Lung (tissue), 16 donors: Measurements from ENCODE around the gene TMEM190. TPM values are rescaled to one million over a fixed set of nuclear protein-coding genes. Genes with fewer than 3 reads are reported as not detected.
"Not testable (repeated sequence)": the region's sequence is repeated elsewhere in the genome, so short reads cannot be mapped to it uniquely, and the experiment has no call there.

Source experiments
- ATAC-seq: fragments of 200-7000 bp; cut with Tn5 transposase; one replicate; pipeline ENCODE4 v1.9.1; 2020; ENCODE audit warnings: moderate number of reproducible peaks; ENCODE audit not compliant: insufficient read depth, low FRiP score
- DNase-seq, 3 donors: peaks; one replicate each; pipeline ENCODE4 v3.0.0-alpha.2; 2013 to 2017
- H3K27ac ChIP-seq, 2 donors: one replicate each; pipeline ENCODE4 v1.5.1; 2013; ENCODE audit warnings: mild to moderate bottlenecking in 2 of 2, moderate library complexity in 2 of 2, control low read depth in 1 of 2, inconsistent platforms in 1 of 2, low read depth in 1 of 2, low read length in 1 of 2
- H3K27me3 ChIP-seq, 3 donors: one replicate each; pipeline ENCODE4 v1.5.1; 2013; ENCODE audit warnings: low read length in 2 of 3; ENCODE audit not compliant: control insufficient read depth in 3 of 3, insufficient read depth in 3 of 3
- H3K36me3 ChIP-seq, 4 donors: one replicate each; pipeline ENCODE4 v1.5.1; 2013; ENCODE audit warnings: low read length in 4 of 4, mild to moderate bottlenecking in 1 of 4, moderate library complexity in 1 of 4; ENCODE audit not compliant: control insufficient read depth in 4 of 4, insufficient read depth in 4 of 4
- H3K4me1 ChIP-seq, 5 donors: one replicate each; pipeline ENCODE4 v1.5.1; 2013; ENCODE audit warnings: low read length in 5 of 5, mild to moderate bottlenecking in 2 of 5, moderate library complexity in 1 of 5; ENCODE audit not compliant: control insufficient read depth in 5 of 5, insufficient read depth in 5 of 5
- H3K4me3 ChIP-seq: one replicate; pipeline ENCODE4 v1.5.1; 2013; ENCODE audit warnings: mild to moderate bottlenecking, control low read depth, moderate library complexity
- H3K9ac ChIP-seq, 2 donors: one replicate each; pipeline ENCODE4 v1.5.1; 2013; ENCODE audit warnings: low read length in 2 of 2, control low read depth in 1 of 2; ENCODE audit not compliant: insufficient read depth in 1 of 2
- H3K9me3 ChIP-seq, 4 donors: one replicate each; pipeline ENCODE4 v1.5.1; 2013; ENCODE audit warnings: low read length in 3 of 4, mild to moderate bottlenecking in 1 of 4, moderate library complexity in 1 of 4; ENCODE audit not compliant: control insufficient read depth in 4 of 4, insufficient read depth in 3 of 4
- CTCF ChIP-seq: IDR thresholded peaks from 2 replicates; pipeline ENCODE4 v1.5.1; 2012; ENCODE audit warnings: mild to moderate bottlenecking; ENCODE audit errors: control extremely low read depth, extremely low read depth
- WGBS, 2 donors: extraction: QIAGEN DNeasy Blood & Tissue Kit; methylation state at CpG; one replicate each; pipeline ENCODE4 v1.1.7; 2013; 5-methylcytosine and 5-hydroxymethylcytosine counted together
- long read RNA-seq, 5 donors: transcript quantifications; one replicate each; lab custom pipeline, GENCODE V29; 2026
- polyA plus RNA-seq, 2 donors: library from polyadenylated mRNA; stranded (reverse); fragments of 200-250 nt; gene quantifications; one replicate each; pipeline ENCODE4 v1.2.1, GENCODE V29; 2013
- total RNA-seq, 2 donors: library from RNA; depleted of rRNA in 1 of 2; stranded (reverse); fragments of >200 nt in 1 of 2; gene quantifications; one replicate each; pipeline ENCODE4 v1.2.1, GENCODE V29; 2014 to 2021
- donor health status: control.
- donor health status: control.
- donor health status: Bipolar disorder and iron deficiency.
- donor health status: healthy.
- donor health status: DM: yes; HTN: yes; CAD: no.

The TMEM190 gene
- total RNA-seq (100 to 1,000 TPM in 1 of 2 donors, 10 to 100 TPM in 1; 14.3 to 106 TPM), polyA plus RNA-seq (10 to 100 TPM; 56.2 to 68.8 TPM)
- long read RNA-seq, donor 1, transcript TMEM190-201 (5 exons, 593 nt): major isoform, 18 of 18 reads
- long read RNA-seq, donor 1, partial matches to known transcripts: 0 of 18 reads
- long read RNA-seq, donor 1, other reads (novel, unspliced or antisense): 0 of 18 reads
- long read RNA-seq, donor 2, partial matches to known transcripts: 0 of 2 reads
- long read RNA-seq, donor 2, other reads (novel, unspliced or antisense): 0 of 2 reads
- long read RNA-seq, donor 3, transcript TMEM190-201 (5 exons, 593 nt): major isoform, 20 of 20 reads
- long read RNA-seq, donor 3, partial matches to known transcripts: 0 of 20 reads
- long read RNA-seq, donor 3, other reads (novel, unspliced or antisense): 0 of 20 reads
- long read RNA-seq, donor 4: 0 reads
- long read RNA-seq, donor 5, transcript TMEM190-201 (5 exons, 593 nt): major isoform, 6 of 6 reads
- long read RNA-seq, donor 5, partial matches to known transcripts: 0 of 6 reads
- long read RNA-seq, donor 5, other reads (novel, unspliced or antisense): 0 of 6 reads

GRCh38 chr19:55376241-55376933 is at the start of gene TMEM190:
TSS of gene TMEM190 (plus strand) at chr19:55376826. CDS start at chr19:55376854, 28 bp downstream.
- DNase-seq (no peak), ATAC-seq (no peak)
- Histone ChIP-seq H3K9me3 (no peaks in the 10 kb centered on the region), H3K4me3 (no peak within 1 kb of the TSS), H3K27ac (no peak within 1 kb of the TSS), H3K36me3 (no peaks in the 10 kb centered on the region), H3K27me3 (peaks cover 2 to 27% (median 4%) of the 10 kb centered on the region in 3 donors), H3K9ac (no peak within 1 kb of the TSS), H3K4me1 (peaks cover 0 to 24% (median 2%) of the 10 kb centered on the region in 5 donors)
- WGBS, 2 donors: 44 to 46% methylated on average over 21 of the region's 21 CpGs
- TF ChIP-seq CTCF: no peak

- H3K4me1 ChIP-seq, H3K4me3 ChIP-seq, ATAC-seq, H3K9ac ChIP-seq, DNase-seq, H3K36me3 ChIP-seq, H3K27ac ChIP-seq, H3K9me3 ChIP-seq, H3K27me3 ChIP-seq: not testable (repeated sequence)
- WGBS, 2 donors: 84 to 87% methylated on average over 4 of the region's 4 CpGs
These were observed 47.8 kb upstream of the TMEM190 start for GRCh38 chr19:55328774-55329318.

- not testable (repeated sequence) for DNase-seq, H3K27ac ChIP-seq, H3K9ac ChIP-seq, H3K4me1 ChIP-seq, H3K27me3 ChIP-seq, H3K9me3 ChIP-seq, ATAC-seq, H3K4me3 ChIP-seq, H3K36me3 ChIP-seq
- 83 to 86% methylated on average over 6 of the region's 6 CpGs for WGBS, 2 donors
These were observed 46.8 kb upstream of the TMEM190 start for GRCh38 chr19:55329791-55330190.

- WGBS, 2 donors: 74 to 90% methylated on average over 11 of the region's 11 CpGs
- H3K9ac ChIP-seq: no peak overlapping the region
- H3K4me3 ChIP-seq: no peak overlapping the region
- no peaks in the 10 kb centered on the region for H3K9me3 ChIP-seq
- H3K36me3 ChIP-seq: no peaks in the 10 kb centered on the region
- H3K27me3 ChIP-seq: peaks cover 0 to 4% (median 0%) of the 10 kb centered on the region in 3 donors
- no peak overlapping the region for H3K27ac ChIP-seq
- ATAC-seq: no peak
- peaks cover 0 to 5% (median 3%) of the 10 kb centered on the region in 5 donors for H3K4me1 ChIP-seq
- no peak for DNase-seq
- TF ChIP-seq CTCF: no peak
These were observed 42.8 kb upstream of the TMEM190 start for GRCh38 chr19:55333870-55334269.
